Left ventricle myocardium inferior (tissue), 1 donor: ENCODE measurements around the gene ZNF222. TPM values are rescaled to one million over a fixed set of nuclear protein-coding genes. Genes with fewer than 3 reads are reported as not detected.
A peak's percentile ranks its signal among the peaks of the same experiment; 100 is the strongest.

Experiments used
- DNase-seq: peaks from one replicate; pipeline ENCODE4 v3.0.0-alpha.2; 2020
- H3K27ac ChIP-seq: fragments of 200-600 bp; replicated peaks from 2 replicates; pipeline ENCODE4 v1.8.0; 2021
- H3K27me3 ChIP-seq: fragments of 200-600 bp; 2 replicates; pipeline ENCODE4 v1.8.0; 2021; ENCODE audit warnings: low read depth
- H3K36me3 ChIP-seq: fragments of 200-600 bp; 2 replicates; pipeline ENCODE4 v1.8.0; 2021
- H3K4me1 ChIP-seq: fragments of 200-600 bp; 2 replicates; pipeline ENCODE4 v1.8.0; 2021
- H3K4me3 ChIP-seq: fragments of 200-600 bp; 2 replicates; pipeline ENCODE4 v1.8.0; 2021; ENCODE audit warnings: mild to moderate bottlenecking, moderate library complexity
- H3K9me3 ChIP-seq: fragments of 200-600 bp; replicated peaks from 2 replicates; pipeline ENCODE4 v1.8.0; 2021
- CTCF ChIP-seq: fragments of 200-600 bp; IDR thresholded peaks from 2 replicates; pipeline ENCODE4 v1.8.0; 2021; ENCODE audit warnings: antibody characterized with exemption, mild to moderate bottlenecking, borderline replicate concordance
- intact Hi-C: fragments of 100-400 bp; cut with micrococcal nuclease; formaldehyde crosslinking; loops from one replicate; pipeline ENCODE4 v1.11.0; 2022
- total RNA-seq: library from RNA; stranded (reverse); fragmentation: NEBNext Ultra II Directional; extraction: Animal tissue kit (Norgen Biotek cat#: 25700); gene quantifications from one replicate; pipeline ENCODE4 v1.2.1, GENCODE V29; 2021
- donor health status: DM: no; HTN: yes; CAD: no; lungs with severe emphysema.

Gene ZNF222
- total RNA-seq, 1 donor from 2014 or later: 4.6 TPM

GRCh38 chr19:44032001-44032610 is 6.9 kb downstream of the ZNF222 start:
- Histone ChIP-seq H3K9me3 (peaks cover 100% of the 10 kb centered on the region), H3K27me3 (no peaks in the 10 kb centered on the region), H3K27ac (no peak overlapping the region), H3K4me1 (no peaks in the 10 kb centered on the region), H3K4me3 (no peak overlapping the region), H3K36me3 (peaks cover 72% of the 10 kb centered on the region)
- intact Hi-C loops: no loop called here
- no peak for TF ChIP-seq CTCF
- no peak for DNase-seq

GRCh38 chr19:44042147-44042546 is 17.0 kb downstream of the ZNF222 start:
- no peak overlapping the region for H3K4me3 ChIP-seq
- no peaks in the 10 kb centered on the region for H3K4me1 ChIP-seq
- TF ChIP-seq CTCF: no peak
- H3K27ac ChIP-seq: no peak overlapping the region
- intact Hi-C loops: no loop called here
- peaks cover 38% of the 10 kb centered on the region for H3K9me3 ChIP-seq
- no peaks in the 10 kb centered on the region for H3K36me3 ChIP-seq
- DNase-seq: no peak
- peaks cover 35% of the 10 kb centered on the region for H3K27me3 ChIP-seq

- Histone ChIP-seq H3K36me3 (peaks cover 18% of the 10 kb centered on the region), H3K27me3 (peaks cover 46% of the 10 kb centered on the region), H3K4me3 (peak overlapping the region; percentile 82), H3K9me3 (no peaks in the 10 kb centered on the region), H3K4me1 (peaks cover 27% of the 10 kb centered on the region), H3K27ac (peak overlapping the region; percentile 81)
- TF ChIP-seq CTCF: no peak
- intact Hi-C loops: no loop called here
- DNase-seq: no peak
Observed at GRCh38 chr19:44050740-44051649, 25.8 kb downstream of the ZNF222 start.

GRCh38 chr19:44051650-44052402 is 26.6 kb downstream of the ZNF222 start, which contains the start of gene ZNF223:
Gene ZNF223, plus strand, starts transcription at chr19:44052036. Its CDS starts 3,141 bp downstream, at chr19:44055177.
- no peak for TF ChIP-seq CTCF
- intact Hi-C loops: no loop called here
- Histone ChIP-seq H3K36me3 (peaks cover 23% of the 10 kb centered on the region), H3K9me3 (no peaks in the 10 kb centered on the region), H3K4me3 (peak within 1 kb of the TSS; percentile 82), H3K4me1 (peaks cover 27% of the 10 kb centered on the region), H3K27ac (peak within 1 kb of the TSS; percentile 81), H3K27me3 (peaks cover 38% of the 10 kb centered on the region)
- DNase-seq: peak; percentile 94

GRCh38 chr19:44055870-44056269 is 30.7 kb downstream of the ZNF222 start:
- H3K4me3 ChIP-seq: no peak overlapping the region
- intact Hi-C loops: no loop called here
- H3K27ac ChIP-seq: no peak overlapping the region
- TF ChIP-seq CTCF: no peak
- H3K27me3 ChIP-seq: no peaks in the 10 kb centered on the region
- no peak for DNase-seq
- H3K9me3 ChIP-seq: no peaks in the 10 kb centered on the region
- peaks cover 59% of the 10 kb centered on the region for H3K36me3 ChIP-seq
- H3K4me1 ChIP-seq: peaks cover 25% of the 10 kb centered on the region
